Neutrophil (primary cell): ENCODE measurements around the gene CBFA2T3.

Source experiments
- H3K27ac ChIP-seq: fragments of 200-600 bp; sonication (generic); 2 replicates; pipeline ENCODE4 v1.5.1; 2016; ENCODE audit warnings: mild to moderate bottlenecking, moderate library complexity
- H3K27me3 ChIP-seq: fragments of 200-600 bp; sonication (generic); 2 replicates; pipeline ENCODE4 v1.6.0; 2016; ENCODE audit warnings: mild to moderate bottlenecking
- H3K36me3 ChIP-seq: fragments of 200-600 bp; sonication (generic); 2 replicates; pipeline ENCODE4 v1.5.1; 2017
- H3K4me1 ChIP-seq, 2 experiments: fragments of 200-600 bp in 1 of 2; sonication (generic) in 1 of 2; 1 replicate in 1 of 2; 2 replicates in 1 of 2; pipeline versions ENCODE4 v1.5.1 to v1.6.1; 2013 to 2016; ENCODE audit warnings: low read depth in 1 of 2, low read length in 1 of 2, mild to moderate bottlenecking in 1 of 2, moderate library complexity in 1 of 2; ENCODE audit not compliant: control insufficient read depth in 1 of 2, insufficient read depth in 1 of 2
- H3K4me3 ChIP-seq, 2 experiments: fragments of 200-600 bp in 1 of 2; sonication (generic) in 1 of 2; 1 replicate in 1 of 2; 2 replicates in 1 of 2; pipeline ENCODE4 v1.5.1; 2013 to 2016; ENCODE audit warnings: low read depth in 1 of 2, low read length in 1 of 2, mild to moderate bottlenecking in 1 of 2, moderate library complexity in 1 of 2
- H3K9me3 ChIP-seq: fragments of 200-600 bp; sonication (generic); 2 replicates; pipeline ENCODE4 v1.5.1; 2016
- TF ChIP-seq, protein P1 (sequence below): fragments of 200-600 bp; sonication (generic); IDR thresholded peaks from 2 replicates; pipeline ENCODE4 v1.5.1; 2016; ENCODE audit warnings: antibody characterized with exemption

CBFA2T3 gene

DNA sequence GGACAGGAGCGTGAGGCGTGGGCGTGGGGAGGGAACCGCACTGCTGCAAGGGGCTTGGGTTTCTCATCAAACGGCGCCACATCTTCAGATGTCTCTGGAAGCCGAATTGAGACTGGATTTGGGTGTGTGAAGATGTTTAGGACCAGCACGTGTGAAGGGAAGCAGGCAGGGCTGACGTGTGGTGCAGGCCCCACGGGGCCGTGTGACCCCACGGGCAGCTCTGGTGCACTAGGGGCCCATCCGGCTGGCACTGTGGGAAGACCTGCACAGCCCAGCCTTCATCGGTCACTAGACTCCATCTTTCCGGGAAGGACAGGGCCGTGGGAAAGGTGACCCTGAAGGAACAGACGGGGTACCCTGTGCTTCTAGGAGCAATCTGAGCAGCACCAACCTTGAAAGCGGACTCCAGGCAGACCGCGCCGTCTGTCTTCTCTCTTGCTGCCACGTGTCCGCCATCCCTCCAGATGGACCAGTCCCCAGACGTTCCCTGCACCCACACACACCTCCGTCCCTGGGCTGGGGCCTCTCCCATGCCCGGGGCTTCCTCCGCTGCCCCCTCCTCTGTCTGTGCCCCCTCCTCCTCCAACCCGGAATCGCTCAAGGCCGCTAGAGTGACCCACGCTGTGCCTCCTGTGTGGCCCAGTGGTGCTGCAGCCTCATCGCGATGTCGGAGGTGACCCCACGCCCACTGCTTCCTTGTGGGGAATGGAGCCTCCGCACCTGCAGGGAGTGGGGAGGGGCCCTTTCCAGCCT lies 23.4 kb upstream of the CBFA2T3 start:
- Histone ChIP-seq H3K9me3 (peaks cover 7% of the 10 kb centered on the region), H3K27me3 (peaks cover 24% of the 10 kb centered on the region), H3K27ac (no peak overlapping the region), H3K4me1 (no peaks in the 10 kb centered on the region), H3K4me3 (no peak overlapping the region), H3K36me3 (no peaks in the 10 kb centered on the region)
- TF ChIP-seq, protein P1, sequence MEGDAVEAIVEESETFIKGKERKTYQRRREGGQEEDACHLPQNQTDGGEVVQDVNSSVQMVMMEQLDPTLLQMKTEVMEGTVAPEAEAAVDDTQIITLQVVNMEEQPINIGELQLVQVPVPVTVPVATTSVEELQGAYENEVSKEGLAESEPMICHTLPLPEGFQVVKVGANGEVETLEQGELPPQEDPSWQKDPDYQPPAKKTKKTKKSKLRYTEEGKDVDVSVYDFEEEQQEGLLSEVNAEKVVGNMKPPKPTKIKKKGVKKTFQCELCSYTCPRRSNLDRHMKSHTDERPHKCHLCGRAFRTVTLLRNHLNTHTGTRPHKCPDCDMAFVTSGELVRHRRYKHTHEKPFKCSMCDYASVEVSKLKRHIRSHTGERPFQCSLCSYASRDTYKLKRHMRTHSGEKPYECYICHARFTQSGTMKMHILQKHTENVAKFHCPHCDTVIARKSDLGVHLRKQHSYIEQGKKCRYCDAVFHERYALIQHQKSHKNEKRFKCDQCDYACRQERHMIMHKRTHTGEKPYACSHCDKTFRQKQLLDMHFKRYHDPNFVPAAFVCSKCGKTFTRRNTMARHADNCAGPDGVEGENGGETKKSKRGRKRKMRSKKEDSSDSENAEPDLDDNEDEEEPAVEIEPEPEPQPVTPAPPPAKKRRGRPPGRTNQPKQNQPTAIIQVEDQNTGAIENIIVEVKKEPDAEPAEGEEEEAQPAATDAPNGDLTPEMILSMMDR: no peak

DNA sequence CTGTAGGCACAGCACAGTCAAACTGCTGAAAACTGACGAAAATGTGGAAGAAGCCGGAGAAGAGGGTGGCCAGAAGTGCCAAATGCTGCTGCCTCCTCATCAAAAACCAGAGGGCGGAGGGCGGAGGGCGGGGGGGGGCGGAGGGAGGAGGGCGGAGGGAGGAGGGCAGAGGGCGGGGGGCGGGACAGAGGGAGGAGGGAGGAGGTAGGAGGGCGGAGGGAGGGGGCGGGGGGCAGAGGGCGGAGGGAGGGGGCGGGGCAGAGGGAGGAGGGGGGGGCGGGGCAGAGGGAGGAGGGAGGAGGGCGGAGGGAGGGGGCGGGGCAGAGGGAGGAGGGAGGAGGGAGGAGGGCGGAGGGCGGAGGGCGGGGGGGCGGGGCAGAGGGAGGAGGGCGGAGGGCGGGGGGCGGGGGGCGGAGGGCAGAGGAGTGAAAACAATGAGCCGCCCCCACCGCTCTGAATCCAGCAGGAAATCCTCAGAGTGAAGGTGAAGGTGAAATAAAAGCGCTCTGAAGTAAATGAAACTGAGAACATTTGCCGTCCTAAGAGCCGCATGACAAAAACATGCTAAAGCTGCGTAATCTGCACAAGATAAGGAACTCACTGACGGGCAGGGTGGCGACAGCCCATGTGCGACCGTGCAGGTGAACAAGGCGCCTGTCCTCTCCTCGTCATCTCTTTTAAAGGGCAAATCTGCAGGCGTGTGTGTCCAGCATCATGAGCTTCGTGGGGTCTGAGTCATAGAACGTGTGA lies 22.6 kb upstream of the CBFA2T3 start:
- H3K27me3 ChIP-seq: peaks cover 20% of the 10 kb centered on the region
- H3K27ac ChIP-seq: no peak overlapping the region
- TF ChIP-seq, protein P1: no peak
- H3K36me3 ChIP-seq: no peaks in the 10 kb centered on the region
- H3K9me3 ChIP-seq: peaks cover 7% of the 10 kb centered on the region
- H3K4me1 ChIP-seq: no peaks in the 10 kb centered on the region
- H3K4me3 ChIP-seq: no peak overlapping the region

DNA sequence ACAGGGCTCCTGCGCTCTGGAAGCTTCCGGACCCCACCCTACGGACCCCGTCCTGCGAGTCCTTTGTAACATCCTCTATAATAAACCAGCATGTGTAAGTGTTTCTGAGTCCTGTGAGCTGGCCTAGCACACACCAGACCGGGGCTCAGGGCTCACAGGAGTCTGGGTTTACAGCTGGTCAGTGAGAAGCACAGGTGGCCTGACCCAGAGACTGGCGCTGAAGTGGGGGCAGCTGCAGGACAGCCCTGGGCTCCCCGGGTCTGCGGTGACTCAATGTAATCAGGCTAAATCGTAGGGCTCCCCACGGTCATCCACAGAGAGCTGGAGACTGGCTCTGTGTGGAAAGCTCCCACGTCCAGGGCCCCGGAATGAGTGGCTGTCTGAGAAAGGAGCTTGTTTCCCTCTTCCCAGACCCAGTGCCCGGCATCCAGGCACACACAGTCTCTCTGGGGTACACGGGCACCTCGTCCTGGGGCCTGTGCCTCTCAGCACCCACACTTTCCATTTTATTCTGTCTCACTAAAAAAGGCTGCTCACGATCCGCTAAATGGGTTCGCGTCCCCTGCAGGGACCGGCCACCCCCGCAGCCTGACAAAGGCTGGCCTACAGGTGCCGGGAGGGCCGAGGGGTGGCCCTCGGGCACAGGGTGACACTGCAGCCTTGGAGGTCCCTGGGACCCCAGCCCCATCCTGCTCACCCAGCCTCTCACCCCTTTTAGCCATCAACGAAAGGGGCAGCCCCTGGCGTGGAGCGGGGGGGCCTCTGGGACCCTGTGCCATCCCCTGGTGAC lies 18.9 kb upstream of the CBFA2T3 start:
- TF ChIP-seq, protein P1: no peak
- H3K4me1 ChIP-seq: peaks cover 0 to 6% of the 10 kb centered on the region in 2 experiments
- H3K4me3 ChIP-seq: no peak overlapping the region
- peaks cover 7% of the 10 kb centered on the region for H3K9me3 ChIP-seq
- H3K36me3 ChIP-seq: no peaks in the 10 kb centered on the region
- H3K27me3 ChIP-seq: peaks cover 23% of the 10 kb centered on the region
- no peak overlapping the region for H3K27ac ChIP-seq

DNA sequence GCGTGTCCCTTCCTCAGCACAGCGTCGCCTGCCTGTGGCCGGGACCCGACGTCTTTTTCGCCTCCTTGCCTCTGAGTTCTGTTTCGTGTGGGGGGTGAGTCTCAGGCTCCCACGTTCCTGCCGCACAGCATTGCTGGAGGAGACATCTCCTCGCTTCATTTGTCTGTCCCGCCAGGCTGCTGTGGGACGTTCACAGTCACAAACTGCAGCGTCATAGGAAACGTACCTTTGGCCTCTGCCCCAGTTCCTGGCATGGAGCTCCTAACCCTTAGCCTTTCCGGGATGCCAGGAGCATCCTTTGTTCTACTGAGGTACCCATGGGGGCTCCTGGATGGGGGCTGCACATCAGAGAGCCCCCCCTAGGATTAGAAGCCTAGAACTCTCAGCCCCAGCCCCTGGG lies 18.2 kb upstream of the CBFA2T3 start:
- Histone ChIP-seq H3K9me3 (peaks cover 7% of the 10 kb centered on the region), H3K36me3 (no peaks in the 10 kb centered on the region), H3K4me1 (peaks cover 0 to 6% of the 10 kb centered on the region in 2 experiments), H3K4me3 (no peak overlapping the region), H3K27me3 (peaks cover 23% of the 10 kb centered on the region), H3K27ac (no peak overlapping the region)
- TF ChIP-seq, protein P1: no peak

DNA sequence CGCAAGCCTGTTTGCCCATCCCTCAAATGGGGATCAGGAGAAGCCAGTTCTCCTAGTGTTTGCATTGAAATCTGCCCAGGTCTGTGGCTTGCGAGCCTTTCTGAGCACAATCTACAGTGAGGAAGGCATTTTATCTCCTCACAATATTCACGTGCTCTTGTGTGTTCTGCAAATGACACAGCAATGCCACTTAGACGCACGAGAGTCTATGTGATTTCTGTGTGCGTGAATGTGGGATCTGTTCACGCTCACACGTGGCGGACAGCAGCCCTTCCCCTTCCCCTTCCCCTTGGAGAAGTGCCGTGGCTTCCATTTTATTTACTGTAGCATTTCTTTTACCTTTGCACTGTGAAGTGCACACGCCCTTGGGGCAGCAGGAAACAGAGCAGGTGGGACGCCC lies 17.7 kb upstream of the CBFA2T3 start:
- Histone ChIP-seq H3K27me3 (peaks cover 23% of the 10 kb centered on the region), H3K9me3 (peaks cover 7% of the 10 kb centered on the region), H3K4me3 (no peak overlapping the region), H3K27ac (no peak overlapping the region), H3K4me1 (peaks cover 0 to 6% of the 10 kb centered on the region in 2 experiments), H3K36me3 (no peaks in the 10 kb centered on the region)
- TF ChIP-seq, protein P1: no peak
